GM23338 (cell line): ENCODE measurements around the gene B4GALNT1. TPM values are rescaled to one million over a fixed set of nuclear protein-coding genes. Genes with fewer than 3 reads are reported as not detected.

Experiments used
- ATAC-seq: fragments of 200-7000 bp; cut with Tn5 transposase; 3 replicates; pipeline ENCODE4 v1.9.1; 2020
- DNase-seq: peaks from one replicate; pipeline ENCODE4 v3.0.0-alpha.2; 2015; ENCODE audit warnings: low spot score
- H2AFZ ChIP-seq: fragments of 200-600 bp; sonication (generic); 2 replicates; pipeline ENCODE4 v1.8.0; 2016; ENCODE audit warnings: antibody characterized with exemption, mild to moderate bottlenecking, moderate library complexity
- H3F3A ChIP-seq: fragments of 200-600 bp; sonication (generic); replicated peaks from 2 replicates; pipeline ENCODE4 v1.8.0; 2017; ENCODE audit warnings: antibody characterized with exemption, mixed run types, low read depth
- H3K27ac ChIP-seq: fragments of 200-600 bp; sonication (generic); 2 replicates; pipeline ENCODE4 v1.6.1; 2016; ENCODE audit warnings: low read depth
- H3K27me3 ChIP-seq: fragments of 200-600 bp; sonication (generic); 2 replicates; pipeline ENCODE4 v1.8.0; 2016; ENCODE audit warnings: mild to moderate bottlenecking, mixed run types, moderate library complexity; ENCODE audit not compliant: insufficient read depth
- H3K36me3 ChIP-seq: fragments of 200-600 bp; sonication (generic); 2 replicates; pipeline ENCODE4 v1.8.0; 2016; ENCODE audit warnings: mild to moderate bottlenecking; ENCODE audit not compliant: insufficient read depth
- H3K4me1 ChIP-seq: fragments of 200-600 bp; sonication (generic); 2 replicates; pipeline ENCODE4 v1.8.0; 2016; ENCODE audit warnings: mild to moderate bottlenecking, moderate library complexity; ENCODE audit not compliant: insufficient read depth
- H3K4me2 ChIP-seq: fragments of 200-600 bp; sonication (generic); 2 replicates; pipeline ENCODE4 v1.7.1; 2017; ENCODE audit warnings: mixed run types
- H3K4me3 ChIP-seq: fragments of 200-600 bp; sonication (generic); 2 replicates; pipeline ENCODE4 v1.6.1; 2016; ENCODE audit warnings: mixed run types
- H3K79me2 ChIP-seq: fragments of 200-600 bp; sonication (generic); replicated peaks from 2 replicates; pipeline ENCODE4 v1.8.0; 2017; ENCODE audit warnings: mild to moderate bottlenecking; ENCODE audit not compliant: insufficient read depth
- H3K9me2 ChIP-seq: fragments of 200-600 bp; sonication (generic); 2 replicates; pipeline ENCODE4 v1.8.0; 2017; ENCODE audit not compliant: insufficient read depth
- H4K20me1 ChIP-seq: fragments of 200-600 bp; sonication (generic); replicated peaks from 2 replicates; pipeline ENCODE4 v1.8.0; 2017; ENCODE audit warnings: mild to moderate bottlenecking; ENCODE audit not compliant: insufficient read depth
- H3K27ac Mint-ChIP-seq: 2 replicates; pipeline ENCODE4 v1.8.0; 2020; ENCODE audit warnings: inconsistent platforms, mild to moderate bottlenecking, moderate library complexity, mixed read lengths
- H3K27me3 Mint-ChIP-seq: 3 replicates; pipeline ENCODE4 v1.8.0; 2022; ENCODE audit warnings: low read depth, mild to moderate bottlenecking, moderate library complexity, mixed read lengths, inconsistent platforms; ENCODE audit not compliant: insufficient read depth, poor library complexity
- H3K36me3 Mint-ChIP-seq: 3 replicates; pipeline ENCODE4 v1.8.0; 2021; ENCODE audit warnings: low read depth, mild to moderate bottlenecking, inconsistent platforms, moderate library complexity, mixed read lengths
- H3K4me1 Mint-ChIP-seq: 3 replicates; pipeline ENCODE4 v1.8.0; 2020; ENCODE audit warnings: mild to moderate bottlenecking, inconsistent platforms, mixed read lengths
- H3K4me3 Mint-ChIP-seq: 3 replicates; pipeline ENCODE4 v1.8.0; 2021; ENCODE audit warnings: moderate library complexity, mild to moderate bottlenecking, inconsistent platforms, mixed read lengths
- H3K9me3 Mint-ChIP-seq: 3 replicates; pipeline ENCODE4 v1.8.0; 2020; ENCODE audit warnings: moderate library complexity, mild to moderate bottlenecking, inconsistent platforms, mixed read lengths
- CREB1 ChIP-seq: fragments of 250-450 bp; sonication (Bioruptor Pico); IDR thresholded peaks from 2 replicates; pipeline ENCODE4 v1.5.0; 2020; ENCODE audit warnings: low read depth, mild to moderate bottlenecking, moderate library complexity
- CTCF ChIP-seq, 2 experiments: fragments of 200-600 bp in 1 of 2; sonication (generic) in 1 of 2; conservative IDR thresholded peaks; 2 replicates each; pipeline versions ENCODE4 v1.5.1 to v1.6.1; 2016 to 2017; ENCODE audit warnings: antibody characterized with exemption in 2 of 2, low read depth in 2 of 2, mild to moderate bottlenecking in 2 of 2, moderate library complexity in 1 of 2
- ETS1 ChIP-seq: IDR thresholded peaks from 2 replicates; pipeline ENCODE4 v1.6.1; 2016; ENCODE audit warnings: antibody characterized with exemption
- EZH2 ChIP-seq: fragments of 200-600 bp; sonication (generic); IDR thresholded peaks from one replicate; pipeline ENCODE4 v1.8.0; 2017; ENCODE audit warnings: antibody characterized with exemption, mild to moderate bottlenecking, low read depth; ENCODE audit not compliant: unreplicated experiment
- JUNB ChIP-seq: IDR thresholded peaks from one replicate; pipeline ENCODE4 v1.6.1; 2016; ENCODE audit warnings: antibody characterized with exemption; ENCODE audit not compliant: unreplicated experiment
- POLR2AphosphoS5 ChIP-seq: IDR thresholded peaks from 2 replicates; pipeline ENCODE4 v1.6.1; 2016; ENCODE audit warnings: antibody characterized with exemption, low read depth
- STAT1 ChIP-seq: IDR thresholded peaks from one replicate; pipeline ENCODE4 v1.6.1; 2016; ENCODE audit warnings: antibody characterized with exemption; ENCODE audit not compliant: unreplicated experiment
- ZNF331 ChIP-seq: fragments of 250-450 bp; sonication (Bioruptor Pico); IDR thresholded peaks from 2 replicates; pipeline ENCODE4 v1.5.0; 2020; ENCODE audit warnings: low read depth, mild to moderate bottlenecking, moderate library complexity
- polyA plus RNA-seq: library from polyadenylated mRNA; unstranded; fragments of >200 nt; fragmentation: Nextera tagmentation; extraction: Ambion mirVana; gene quantifications from 2 replicates; pipeline ENCODE4 v1.2.1, GENCODE V29; 2016
- total RNA-seq: library from RNA; depleted of rRNA; stranded (reverse); fragments of >200 nt; shearing (Covaris generic); gene quantifications from 2 replicates; pipeline ENCODE4 v1.2.3, GENCODE V29; 2014

Gene B4GALNT1
- total and polyA plus RNA-seq, 2 experiments from 2014 or later, result 1.3 to 2.4 TPM

- TF ChIP-seq CTCF (conservative IDR thresholded peaks at IDR 0.05; ENCODE audit: low read depth in 2 of 2) (no peak), STAT1 (no peak), POLR2AphosphoS5 (no peak), CREB1 (CRISPR knock-in tag) (no peak)
Measured at GRCh38 chr12:57611827-57612710, 20.9 kb downstream of the B4GALNT1 start (continued).

DNA sequence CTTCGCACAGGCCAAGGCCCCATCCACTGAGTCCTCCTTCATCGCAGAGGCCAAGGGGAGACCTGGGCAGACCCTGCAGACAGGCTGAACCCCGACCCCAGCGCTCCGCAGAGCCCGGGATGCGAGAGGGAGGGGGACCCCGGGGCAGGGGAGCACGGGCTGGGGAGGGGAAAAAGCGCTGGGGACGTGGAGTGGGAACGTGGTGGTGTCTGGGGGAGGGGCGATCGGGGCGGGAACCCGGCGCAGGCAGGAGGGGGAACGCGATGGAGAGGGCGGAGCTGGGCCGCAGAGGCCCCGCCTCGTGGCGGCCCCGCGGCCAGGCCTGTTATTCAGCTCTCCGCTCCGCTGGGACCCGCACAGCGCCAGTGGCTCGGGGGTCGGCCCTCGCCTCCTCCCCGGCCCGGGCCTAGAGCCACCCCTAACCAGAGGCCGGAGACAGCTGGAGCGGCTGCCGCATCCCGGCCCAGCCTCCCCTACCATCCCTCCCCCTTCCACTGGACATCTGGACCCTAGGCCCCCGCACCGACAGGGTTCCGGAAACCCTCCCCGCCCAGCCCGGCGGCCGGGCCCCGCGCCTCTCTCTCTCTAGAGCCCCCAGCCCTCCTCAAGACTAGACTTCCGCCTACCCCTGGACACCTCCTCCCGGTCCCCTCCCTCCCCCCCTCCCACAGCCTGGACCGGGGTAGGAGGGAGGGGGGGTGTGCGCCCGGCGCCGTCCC lies 21.7 kb downstream of the B4GALNT1 start, which contains the start of gene ARHGEF25:
Gene ARHGEF25 (plus strand): TSS at position 328 of the 719 bp plus-strand sequence. CDS start 460 bp downstream, outside the sequence.
- Histone ChIP-seq H2AFZ (peak within 1 kb of the TSS; percentile 97), H3K4me3 (peak within 1 kb of the TSS; percentile 86), H3K9me2 (no peaks in the 10 kb centered on the region), H3K27me3 (peaks cover 66% of the 10 kb centered on the region), H3K79me2 (peaks cover under 1% of the 10 kb centered on the region; the same call in 1 of the 2 replicates), H3K4me1 (peaks cover 29% of the 10 kb centered on the region), H3K27ac (no peak within 1 kb of the TSS), H3K4me2 (peak within 1 kb of the TSS; percentile 97), H3F3A (peaks cover 6% of the 10 kb centered on the region; the same call in 1 of the 2 replicates), H4K20me1 (no peaks in the 10 kb centered on the region; the same call in 1 of the 2 replicates), H3K36me3 (peaks cover 4% of the 10 kb centered on the region; the same call in 1 of the 2 replicates)
- DNase-seq (peak; percentile 81), ATAC-seq (peak; percentile 72)
- peaks cover 60% of the 10 kb centered on the region for H3K27me3 Mint-ChIP-seq
- TF ChIP-seq CTCF (conservative IDR thresholded peaks at IDR 0.05; ENCODE audit: low read depth in 2 of 2), result no peak
- TF ChIP-seq ETS1, result no peak
- peak; percentile 52 for TF ChIP-seq POLR2AphosphoS5
- no peak for TF ChIP-seq ZNF331 (CRISPR knock-in tag)
- TF ChIP-seq JUNB, result no peak
- TF ChIP-seq EZH2, result peak; percentile 56
- peaks cover 44% of the 10 kb centered on the region for H3K4me1 Mint-ChIP-seq
- no peaks in the 10 kb centered on the region for H3K9me3 Mint-ChIP-seq
- peaks cover 29% of the 10 kb centered on the region for H3K36me3 Mint-ChIP-seq
- no peak within 1 kb of the TSS for H3K27ac Mint-ChIP-seq
- peak within 1 kb of the TSS; percentile 88 for H3K4me3 Mint-ChIP-seq
